Measurements from ENCODE around the gene GPRC5C. TPM values are rescaled to one million over a fixed set of nuclear protein-coding genes. Genes with fewer than 3 reads are reported as not detected.

Gene GPRC5C
- 17.1 and 20.1 TPM in 2 replicates for total RNA-seq

DNA sequence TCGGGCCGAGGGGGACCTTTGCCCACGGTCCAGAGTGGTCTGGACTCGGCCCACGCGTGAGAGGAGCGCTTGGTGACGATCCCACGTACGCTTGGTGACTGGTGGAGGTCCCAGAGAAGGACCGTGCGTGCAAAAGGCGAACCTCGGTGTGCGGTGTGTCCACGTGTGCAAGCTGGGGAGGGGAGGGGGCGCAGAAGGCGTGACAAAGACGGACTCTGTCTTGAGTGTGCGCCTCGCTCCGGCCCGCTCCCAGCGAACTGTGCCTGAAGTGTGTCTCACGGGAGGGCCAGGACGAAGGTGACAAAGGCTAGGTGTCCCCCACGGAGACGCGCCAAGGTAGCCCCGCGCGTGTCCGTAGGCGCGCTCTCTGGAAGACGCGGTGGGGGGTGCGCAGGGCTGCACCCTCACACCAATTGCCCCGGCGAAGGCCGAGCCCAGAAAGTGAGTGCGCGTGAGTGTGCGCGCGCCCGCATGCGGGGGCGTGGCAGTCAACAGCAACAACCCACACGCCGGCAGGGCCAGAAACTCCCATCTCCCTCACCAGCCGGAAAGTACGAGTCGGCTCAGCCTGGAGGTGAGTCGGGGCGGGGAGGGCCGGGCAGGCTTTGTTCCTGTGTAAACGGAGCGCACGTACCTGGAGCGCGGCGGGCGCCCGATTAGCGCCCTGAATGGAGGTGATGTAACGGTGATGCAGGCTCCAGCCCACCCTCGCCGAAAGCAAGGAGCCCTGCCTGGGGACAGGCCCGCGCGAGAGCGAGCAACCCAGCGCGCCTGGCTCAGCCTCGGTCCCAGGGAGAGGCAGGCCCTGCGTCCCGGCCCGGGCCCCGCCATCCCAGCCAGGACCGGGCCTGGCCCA, at the start of gene GPRC5C:
GPRC5C (plus strand) TSS at position 521 of the 856 bp plus-strand sequence. CDS start 7,689 bp downstream, outside the sequence.

DNA sequence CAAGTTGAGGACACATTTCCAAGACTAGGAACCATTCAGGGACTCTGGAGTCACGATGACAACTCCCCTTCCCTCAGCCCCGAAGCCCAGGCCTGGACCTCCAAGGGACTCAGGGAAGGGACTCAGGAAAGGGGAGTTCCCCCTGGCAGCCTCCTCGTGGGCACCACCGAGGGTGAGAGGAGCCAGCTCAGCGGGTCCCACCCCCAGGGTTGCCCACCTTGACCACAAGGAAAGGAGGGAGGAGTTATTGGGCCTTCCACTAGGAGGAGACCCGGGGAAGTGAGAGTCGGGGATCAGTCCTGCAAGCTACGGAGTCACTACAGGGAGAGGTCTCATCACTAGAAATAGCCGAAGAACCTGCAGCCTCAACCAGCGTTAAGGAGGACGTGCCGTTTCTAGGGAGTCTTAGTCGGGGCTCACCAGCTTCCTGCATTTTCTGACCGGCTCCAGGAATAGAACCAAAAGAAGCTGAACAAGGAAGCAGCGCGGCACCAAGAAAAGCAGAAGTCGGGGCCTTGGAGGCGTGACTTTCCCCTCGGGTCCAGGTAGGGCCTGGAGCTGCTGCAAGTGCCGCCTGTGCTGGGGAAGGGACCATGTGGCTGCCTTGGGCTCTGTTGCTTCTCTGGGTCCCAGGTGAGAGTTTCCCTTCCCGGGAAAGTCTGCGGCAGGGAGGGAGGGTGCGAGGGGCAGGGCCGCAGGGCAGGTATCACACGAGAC, 34.4 kb downstream of the GPRC5C start, which contains the start of gene CD300A:
CD300A (plus strand) TSS at position 524 of the 717 bp plus-strand sequence; CDS start at position 594, 70 bp downstream.

Small RNAs within 50 kb of the gene (small RNA-seq; reads per million reads assigned to genes)
- gene RNA5SP448: not detected

Other genes starting within 250 kb of the GPRC5C start
- gene RPL38, start 228.4 kb upstream of the GPRC5C start, total RNA-seq: 224 and 591 TPM in 2 replicates
- 1.3 and 1.8 TPM in 2 replicates for gene TTYH2, start 218.5 kb upstream of the GPRC5C start, total RNA-seq
- not detected in 2 replicates for gene DNAI2, start 157.9 kb upstream of the GPRC5C start, total RNA-seq
- gene KIF19, start 105.9 kb upstream of the GPRC5C start, total RNA-seq: 0.11 TPM in 1 of 2 replicates, not detected in the other
- gene BTBD17, start 70.2 kb upstream of the GPRC5C start, total RNA-seq: not detected in 2 replicates
- not detected in 2 replicates for gene GPR142, start 64.6 kb upstream of the GPRC5C start, total RNA-seq
- gene CD300A, start 34.5 kb downstream of the GPRC5C start, total RNA-seq: not detected in 2 replicates
- gene CD300LB, start 99.4 kb downstream of the GPRC5C start, total RNA-seq: not detected in 2 replicates
- gene CD300C, start 114.0 kb downstream of the GPRC5C start, total RNA-seq: 0.91 and 1.1 TPM in 2 replicates
- not detected in 2 replicates for gene CD300H, start 135.4 kb downstream of the GPRC5C start, total RNA-seq
- not detected in 2 replicates for gene CD300LD, start 160.2 kb downstream of the GPRC5C start, total RNA-seq
- under 0.01 TPM in 1 of 2 replicates, not detected in the other for gene CD300E, start 191.7 kb downstream of the GPRC5C start, total RNA-seq